Measurements from ENCODE around the gene PRKCQ.

GRCh38 chr10:6396652-6397051 lies 183.4 kb downstream of the PRKCQ start:
- TF ChIP-seq EZH2 (IDR thresholded peaks at IDR 0.05; ENCODE audit: borderline replicate concordance, low read length) = no peak
- no peak for TF ChIP-seq CTCF (IDR thresholded peaks at IDR 0.05; ENCODE audit: low read length)
